Amniotic epithelial cell (primary cell): Measurements from ENCODE around the gene INO80B.
A peak's percentile ranks its signal among the peaks of the same experiment; 100 is the strongest.

Source experiments
- DNase-seq: peaks from one replicate; pipeline ENCODE4 v3.0.0-alpha.2; 2010; ENCODE audit warnings: low read depth

INO80B gene

GRCh38 chr2:74502720-74503505 is 48.0 kb downstream of the INO80B start:
- peak; percentile 85 for DNase-seq

GRCh38 chr2:74503506-74504475 is 48.9 kb downstream of the INO80B start:
- DNase-seq = peak; percentile 44

DNA sequence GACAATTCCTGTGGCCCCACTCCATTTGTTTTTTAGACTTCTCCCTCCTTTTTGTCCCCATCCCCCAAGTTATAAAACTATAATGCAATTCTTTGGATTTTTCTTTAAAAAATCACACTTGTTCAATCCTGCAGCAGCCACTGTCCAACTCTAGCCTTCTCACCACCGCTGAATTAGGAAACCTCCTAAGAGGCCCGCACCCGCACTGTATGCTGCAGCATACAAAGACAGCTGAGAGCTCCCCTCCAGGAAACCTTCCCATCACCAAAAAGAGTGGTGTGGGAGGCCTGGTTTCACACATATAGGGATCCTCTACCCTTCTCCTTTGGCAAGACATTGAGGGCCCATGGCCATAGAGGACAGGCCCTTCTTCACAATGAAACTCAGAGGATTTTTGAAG is 49.7 kb downstream of the INO80B start:
- no peak for DNase-seq

DNA sequence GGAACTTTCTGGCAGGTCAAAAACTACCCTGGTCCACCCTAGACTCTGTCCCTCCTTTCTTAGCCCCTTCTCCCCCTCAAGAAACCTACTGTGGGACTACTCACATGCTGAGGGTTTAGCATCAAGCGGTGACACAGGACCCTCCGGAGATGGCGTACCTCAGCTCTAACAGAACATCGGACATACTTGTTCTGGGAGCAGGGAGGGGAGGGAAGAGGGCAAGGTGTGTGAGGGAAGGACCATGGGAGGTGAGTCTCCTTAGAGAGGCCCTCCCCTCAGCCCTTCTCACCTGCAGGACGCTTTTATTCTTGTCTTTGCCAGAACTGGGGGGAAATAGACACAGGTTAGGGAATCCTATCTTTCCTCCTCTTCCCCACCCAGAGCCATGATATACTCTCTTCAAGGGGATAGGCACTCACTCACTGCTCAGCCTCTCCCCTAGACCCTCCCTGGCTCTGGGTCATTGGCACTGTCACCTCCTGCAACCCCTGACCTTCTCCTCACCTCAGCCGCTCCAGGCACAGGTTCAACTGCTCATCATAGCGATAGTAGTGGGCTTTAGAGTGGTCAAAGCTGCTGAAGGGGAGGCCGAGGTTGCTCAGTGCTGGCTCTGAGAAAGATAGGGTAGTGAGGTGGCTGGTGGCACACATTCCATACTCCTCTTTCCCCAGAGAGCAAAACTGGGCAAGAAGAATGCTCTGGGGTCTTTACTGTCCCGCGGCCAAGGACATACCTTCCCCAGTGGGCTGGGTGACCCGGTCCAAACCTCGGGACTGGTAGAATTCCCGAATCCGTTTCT is 50.8 kb downstream of the INO80B start:
- no peak for DNase-seq

DNA sequence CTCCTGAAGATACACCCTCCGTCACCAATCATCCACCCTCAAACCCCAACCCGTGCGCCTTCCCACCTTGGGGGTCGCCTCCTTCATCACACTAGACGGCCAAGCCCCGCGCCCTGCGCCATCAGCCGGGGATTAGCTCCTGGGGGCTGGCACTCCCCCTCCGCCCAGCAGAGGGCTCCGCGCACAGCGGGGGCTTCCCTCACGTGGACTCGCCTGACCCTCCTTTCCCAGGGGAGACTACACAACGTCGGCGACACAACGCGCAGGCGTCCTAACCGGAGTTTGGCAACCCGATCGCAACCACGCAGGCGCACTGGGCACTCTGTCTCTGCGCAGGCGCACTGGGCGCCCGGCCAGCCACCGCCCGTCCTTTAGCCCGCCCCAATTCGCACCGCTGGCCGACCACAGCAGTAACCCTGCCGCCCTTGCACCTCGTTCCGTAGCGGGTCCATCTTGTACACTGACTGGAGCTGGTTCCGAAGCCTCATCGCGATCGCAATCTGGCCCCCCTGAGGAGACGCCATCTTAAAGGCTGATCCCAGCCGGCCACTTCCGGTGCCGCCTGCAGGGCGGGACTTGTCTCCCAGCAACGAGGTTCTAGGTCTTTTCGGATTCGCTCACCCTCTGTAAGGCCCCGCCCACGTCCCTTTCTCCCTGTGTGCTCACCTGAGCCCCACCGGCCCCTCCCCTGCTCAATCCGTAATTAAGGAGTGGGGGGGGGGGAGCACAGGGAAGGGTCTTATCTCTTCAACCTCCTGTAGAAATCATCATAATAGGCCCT is 52.4 kb downstream of the INO80B start, which contains the start of gene PCGF1:
Gene PCGF1, minus strand, starts transcription at position 551 of the 781 bp plus-strand sequence. Its CDS starts 27 bp downstream, at position 524.
- DNase-seq = peak; percentile 95
